HepG2 (cell line): Measurements from ENCODE around the gene ADARB1. TPM values are rescaled to one million over a fixed set of nuclear protein-coding genes. Genes with fewer than 3 reads are reported as not detected.

Experiments
- ATAC-seq: fragments of 200-7000 bp; cut with Tn5 transposase; 3 replicates; pipeline ENCODE4 v1.9.1; 2020; ENCODE audit warnings: mild to moderate bottlenecking, moderate library complexity
- BruUV-seq: library from RNA; stranded (reverse); fragments of 400-500 nt; replicated peaks from 2 replicates; lab custom pipeline; 2021; lab: Mats Ljungman, UMichigan
- CTCF ChIA-PET: fragments of 300-600 bp; formaldehyde crosslinking; extraction: SDS; loops from one replicate; lab custom pipeline; 2021; ENCODE audit warnings: low total read pairs, inconsistent platforms, low intra/inter-chr PET ratio; lab: Yijun Ruan, JAX
- POLR2A ChIA-PET: fragments of 350-600 bp; sonication (Branson Sonifier 250); formaldehyde crosslinking; loops from one replicate; lab custom pipeline; 2020; ENCODE audit warnings: antibody characterized with exemption, inconsistent platforms; lab: Yijun Ruan, JAX
- DNase-seq: peaks from one replicate; pipeline ENCODE4 v3.0.0-alpha.2; 2015; ENCODE audit warnings: low spot score
- FAIRE-seq: peaks from 3 replicates; lab custom pipeline; 2011; peaks lifted over from hg19 to GRCh38; lab: Jason Lieb, UNC
- H2AFZ ChIP-seq: one replicate; pipeline ENCODE4 v1.6.1; 2011; ENCODE audit warnings: low read length, inconsistent platforms
- H3K27ac ChIP-seq: fragments of 300-600 bp; 3 replicates; pipeline ENCODE4 v1.8.0; 2011; ENCODE audit warnings: mixed run types, mild to moderate bottlenecking, mixed read lengths, low read length, inconsistent platforms; ENCODE audit not compliant: insufficient read depth; ENCODE audit errors: extremely low read length
- H3K27me3 ChIP-seq, 2 experiments: fragments of 200-600 bp in 1 of 2; 2 replicates in 1 of 2; 3 replicates in 1 of 2; pipeline versions ENCODE4 v1.6.0 to v1.8.0; 2011; ENCODE audit warnings: low read length in 2 of 2, mild to moderate bottlenecking in 2 of 2, moderate library complexity in 2 of 2, inconsistent platforms in 1 of 2; ENCODE audit not compliant: insufficient read depth in 2 of 2, control insufficient read depth in 1 of 2
- H3K36me3 ChIP-seq, 2 experiments: fragments of 200-600 bp in 1 of 2; replicated peaks in 1 of 2; 2 replicates in 1 of 2; 3 replicates in 1 of 2; pipeline versions ENCODE4 v1.5.1 to v1.8.0; 2011; ENCODE audit warnings: low read length in 2 of 2, inconsistent platforms in 1 of 2; ENCODE audit not compliant: insufficient read depth in 2 of 2, control insufficient read depth in 1 of 2
- H3K4me1 ChIP-seq: 2 replicates; pipeline ENCODE4 v1.5.1; 2012; ENCODE audit warnings: low read length, inconsistent platforms; ENCODE audit not compliant: insufficient read depth
- H3K4me2 ChIP-seq: 2 replicates; pipeline ENCODE4 v1.6.0; 2011; ENCODE audit warnings: low read depth, low read length, inconsistent platforms
- H3K4me3 ChIP-seq, 3 experiments: fragments of 200-600 bp in 1 of 3; sonication (generic), shearing (Covaris generic) in 1 of 3; replicated peaks in 1 of 3; 2 replicates each; pipeline ENCODE4 v1.5.1; 2011 to 2016; ENCODE audit warnings: low read length in 3 of 3, inconsistent platforms in 2 of 3, low read depth in 2 of 3, mild to moderate bottlenecking in 2 of 3, control low read depth in 1 of 3, mixed read lengths in 1 of 3; ENCODE audit not compliant: insufficient read depth in 1 of 3
- H3K79me2 ChIP-seq: one replicate; pipeline ENCODE4 v1.6.1; 2011; ENCODE audit warnings: low read length, inconsistent platforms; ENCODE audit not compliant: insufficient read depth
- H3K9ac ChIP-seq: 2 replicates; pipeline ENCODE4 v1.6.0; 2011; ENCODE audit warnings: mild to moderate bottlenecking, low read depth, low read length, inconsistent platforms; ENCODE audit not compliant: insufficient read depth
- H3K9me3 ChIP-seq: 2 replicates; pipeline ENCODE4 v1.5.1; 2012; ENCODE audit warnings: mild to moderate bottlenecking, low read length
- H4K20me1 ChIP-seq: 2 replicates; pipeline ENCODE4 v1.6.0; 2011; ENCODE audit warnings: inconsistent platforms, mild to moderate bottlenecking, low read length, moderate library complexity; ENCODE audit not compliant: insufficient read depth
- CREB1 ChIP-seq, 2 experiments: fragments of 450-650 bp in 1 of 2; IDR thresholded peaks; 2 replicates each; pipeline ENCODE4 v1.6.1; 2016 to 2017; ENCODE audit warnings: control low read depth in 1 of 2, mild to moderate bottlenecking in 1 of 2, missing compliant biosample characterization in 1 of 2, missing genetic modification characterization in 1 of 2
- MAFK ChIP-seq, 2 experiments: IDR thresholded peaks in 1 of 2; conservative IDR thresholded peaks in 1 of 2; 2 replicates each; pipeline ENCODE4 v1.6.1; 2011; ENCODE audit warnings: improper control_type of control experiment in 2 of 2, low read length in 2 of 2
- PAWR ChIP-seq: sonication (generic); formaldehyde crosslinking; IDR thresholded peaks from 2 replicates; pipeline ENCODE4 v1.4.0; 2020; ENCODE audit warnings: missing genetic modification reagents, mild to moderate bottlenecking, borderline replicate concordance
- RFX1 ChIP-seq: fragments of 450-650 bp; IDR thresholded peaks from 2 replicates; pipeline ENCODE4 v1.6.1; 2017
- SNAPC4 ChIP-seq: sonication (generic); formaldehyde crosslinking; IDR thresholded peaks from 2 replicates; pipeline ENCODE4 v1.4.0; 2020; ENCODE audit warnings: mild to moderate bottlenecking, missing genetic modification reagents
- TP53 ChIP-seq: sonication (generic); formaldehyde crosslinking; conservative IDR thresholded peaks from 2 replicates; pipeline ENCODE4 v1.4.0; 2020; ENCODE audit warnings: missing genetic modification reagents
- ZBTB40 ChIP-seq, 2 experiments: fragments of 450-650 bp in 1 of 2; sonication (generic) in 1 of 2; formaldehyde crosslinking in 1 of 2; IDR thresholded peaks; 2 replicates each; pipeline versions ENCODE4 v1.6.1 to v1.8.0; 2016 to 2022; ENCODE audit warnings: antibody characterized with exemption in 1 of 2, mild to moderate bottlenecking in 1 of 2, missing genetic modification reagents in 1 of 2
- ZNF30 ChIP-seq: sonication (generic); formaldehyde crosslinking; IDR thresholded peaks from 2 replicates; pipeline ENCODE4 v1.5.0; 2020; ENCODE audit warnings: mild to moderate bottlenecking, missing genetic modification reagents
- WGBS: methylation state at CpG from one replicate; pipeline ENCODE4 v1.1.6; 2017; ENCODE audit warnings: low lambda C conversion rate; 5-methylcytosine and 5-hydroxymethylcytosine counted together
- in situ Hi-C: cut with HindIII; loops from 2 replicates; pipeline ENCODE4 v1.10.0; 2017; ENCODE audit warnings: low pct_unique_long_range_greater_than_20kb; ENCODE audit not compliant: extremely low pct_ligation_motif_present
- intact Hi-C: fragments of 100-400 bp; cut with micrococcal nuclease; formaldehyde crosslinking; loops from one replicate; pipeline ENCODE4 v1.10.0; 2022; ENCODE audit not compliant: unreplicated experiment
- polyA plus RNA-seq, 8 experiments: library from polyadenylated mRNA; depleted of rRNA in 3 of 8; stranded (reverse) in 7 of 8; unstranded in 1 of 8; fragments of >200 nt; fragmentation: Illumina TruSeq in 4 of 8; extraction: Trizol in 4 of 8; gene quantifications; 2 replicates each; pipeline versions ENCODE4 v1.2.1 to v1.2.3, GENCODE V29; 2011 to 2016; ENCODE audit warnings: low read depth in 4 of 8, missing spikeins in 1 of 8, mixed read lengths in 1 of 8; ENCODE audit not compliant: insufficient read depth in 1 of 8
- total RNA-seq, 5 experiments: library from RNA; depleted of rRNA; stranded (reverse); fragments of >200 nt; fragmentation: Illumina TruSeq; extraction: Trizol; gene quantifications; 2 replicates each; pipeline ENCODE4 v1.2.3, GENCODE V29; 2016; ENCODE audit warnings: low read depth in 1 of 5

ADARB1 gene
- total and polyA plus RNA-seq, 2 of the 13 experiments (the other 11 are each of a cell fraction or from before 2014, with no cell fraction given), result 6.6 to 10.0 TPM

GRCh38 chr21:45030682-45031570 lies 43.5 kb upstream of the ADARB1 start:
- Histone ChIP-seq H3K4me3 (no peak overlapping the region), H3K79me2 (no peaks in the 10 kb centered on the region), H3K27me3 (peaks cover 6 to 69% of the 10 kb centered on the region in 2 experiments), H3K9ac (no peak overlapping the region), H4K20me1 (no peaks in the 10 kb centered on the region), H2AFZ (no peak overlapping the region), H3K9me3 (peaks cover 2% of the 10 kb centered on the region; the same call in 1 of the 2 replicates), H3K36me3 (no peaks in the 10 kb centered on the region), H3K4me2 (0 out of 2 replicates have a peak overlapping the region, but pooled peaks have one; percentile 6), H3K27ac (no peak overlapping the region), H3K4me1 (peaks cover 44% of the 10 kb centered on the region)
- in situ Hi-C loops, result no loop called here
- ChIA-PET POLR2A (interaction anchor here (1.0 to 1.1 kb wide), 2 partner anchors 15 to 18 kb away, joined by 3 read pairs; no protein-coding TSS in a partner anchor), CTCF (no interaction called here)
- WGBS, result 57% methylated on average over 19 of the region's 23 CpGs
- DNase-seq (no peak), FAIRE-seq (no peak), ATAC-seq (no peak)
- intact Hi-C loops, result no loop called here
- no TSS peak for BruUV-seq
- TF ChIP-seq PAWR (CRISPR knock-in tag) (no peak), TP53 (CRISPR knock-in tag) (no peak), ZNF30 (CRISPR knock-in tag) (no peak), ZBTB40 (IDR thresholded peaks at IDR 0.05) (no peak), ZBTB40 (CRISPR knock-in tag; IDR thresholded peaks at IDR 0.05) (no peak), SNAPC4 (no peak), RFX1 (no peak), MAFK (conservative IDR thresholded peaks at IDR 0.05 in 1 of 2, IDR thresholded peaks at IDR 0.05 in 1 of 2; ENCODE audit: low read length in 2 of 2) (no peak), CREB1 (IDR thresholded peaks at IDR 0.05) (no peak), CREB1 (CRISPR knock-in tag; IDR thresholded peaks at IDR 0.05) (no peak)
